Measurements from ENCODE around the gene SCARB1. TPM values are rescaled to one million over a fixed set of nuclear protein-coding genes. Genes with fewer than 3 reads are reported as not detected.
A peak's percentile ranks its signal among the peaks of the same experiment; 100 is the strongest.

The SCARB1 gene
- total RNA-seq, 1 donor from 2014 or later: 20.8 TPM

DNA sequence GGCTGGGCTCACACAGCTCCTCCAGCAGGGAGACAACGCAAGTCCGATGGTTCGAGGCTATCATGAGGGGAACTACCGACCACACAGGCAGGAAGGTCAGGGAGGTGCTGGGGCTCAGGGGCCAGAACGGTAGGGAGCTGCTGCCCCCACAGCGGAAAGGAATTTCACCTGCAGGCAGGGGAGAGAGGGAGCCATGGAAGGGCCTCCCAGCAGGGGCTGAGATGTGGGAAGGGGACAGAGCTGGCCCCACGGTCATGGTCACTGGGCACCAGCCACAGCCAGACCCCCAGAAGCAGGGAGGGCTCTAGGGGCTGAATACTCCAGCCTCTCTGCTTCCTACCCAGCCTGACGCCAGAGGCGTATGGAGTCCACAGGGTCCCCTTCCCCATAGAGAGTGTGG, 103.1 kb downstream of the SCARB1 start:
- DNase-seq (ENCODE audit: low spot score): no peak

DNA sequence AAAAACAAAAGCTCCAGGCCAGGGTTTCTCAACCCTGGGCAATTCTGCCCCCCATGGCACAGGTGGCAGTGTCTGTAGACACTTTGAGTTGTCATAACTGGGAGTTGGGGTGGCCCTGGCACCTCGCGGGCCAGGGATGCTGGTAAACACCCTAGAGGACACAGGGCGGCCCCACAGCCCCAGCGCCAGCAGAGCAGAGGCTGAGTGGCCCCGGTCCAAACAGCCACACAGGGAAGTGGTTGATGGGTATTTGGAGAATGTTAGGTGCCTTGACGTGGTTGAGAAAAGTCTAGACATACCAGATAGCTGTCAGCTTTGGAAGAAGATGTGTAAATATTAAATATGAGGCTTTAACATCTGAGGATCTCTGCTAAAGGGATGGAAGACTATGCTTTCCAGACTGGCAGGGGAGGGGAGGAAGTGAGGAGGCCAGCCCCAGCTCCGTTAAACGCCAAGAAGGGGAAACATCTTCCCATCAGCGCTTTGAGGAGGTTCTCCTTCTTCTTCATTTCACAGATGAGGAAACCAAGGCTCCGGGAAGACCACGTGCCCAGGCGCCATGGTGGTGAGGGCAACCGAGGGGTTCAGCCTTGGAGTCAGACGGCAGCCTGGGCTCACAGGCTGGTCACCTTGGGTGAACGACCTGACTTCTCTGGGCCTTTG, 103.7 kb downstream of the SCARB1 start:
- no peak for DNase-seq (ENCODE audit: low spot score)

DNA sequence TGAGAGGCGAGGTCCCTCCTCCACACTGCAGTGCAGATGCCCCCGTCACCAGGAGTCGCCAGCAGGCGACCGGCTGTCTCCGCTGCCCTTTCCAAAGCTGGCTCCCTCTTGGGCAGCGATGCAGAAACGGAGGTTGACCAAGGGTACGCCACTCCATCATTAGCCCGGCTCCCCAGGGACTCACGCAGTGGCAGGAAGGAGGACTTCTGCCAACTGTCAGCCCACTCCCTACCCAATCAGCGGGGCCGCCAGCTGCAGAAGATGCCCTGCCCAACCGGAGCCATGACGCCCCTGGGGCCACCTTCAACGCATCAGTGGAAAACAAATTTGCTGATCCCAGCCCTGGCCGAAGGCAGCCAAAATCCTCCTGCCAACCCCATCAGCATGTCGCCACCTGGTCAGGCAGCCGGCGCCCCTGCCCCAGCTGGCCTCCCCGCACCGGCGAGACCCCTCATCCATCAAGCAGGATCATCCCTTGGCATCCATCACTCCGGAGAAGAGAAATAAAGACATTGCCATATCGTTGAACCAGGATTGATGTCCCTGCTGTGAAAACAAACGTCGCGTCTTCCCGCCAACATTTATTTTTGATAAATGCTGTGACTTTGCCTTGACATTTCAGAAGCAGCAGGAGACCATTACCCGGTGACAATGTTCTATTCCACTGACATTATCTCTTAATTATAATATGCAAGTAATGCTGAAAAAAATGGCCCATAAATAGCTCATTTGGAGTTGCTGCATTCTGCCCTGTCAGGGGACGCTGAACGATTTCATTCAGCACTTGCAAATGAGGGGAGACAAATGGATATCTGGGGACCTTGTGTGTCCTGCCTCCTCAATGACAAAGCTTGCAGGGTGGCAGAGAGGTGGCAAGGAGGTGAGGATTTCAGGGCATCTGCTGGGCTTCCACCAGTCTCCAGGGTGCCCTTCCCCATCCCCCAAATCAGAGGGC, 105.1 kb downstream of the SCARB1 start:
- no peak for DNase-seq (ENCODE audit: low spot score)

DNA sequence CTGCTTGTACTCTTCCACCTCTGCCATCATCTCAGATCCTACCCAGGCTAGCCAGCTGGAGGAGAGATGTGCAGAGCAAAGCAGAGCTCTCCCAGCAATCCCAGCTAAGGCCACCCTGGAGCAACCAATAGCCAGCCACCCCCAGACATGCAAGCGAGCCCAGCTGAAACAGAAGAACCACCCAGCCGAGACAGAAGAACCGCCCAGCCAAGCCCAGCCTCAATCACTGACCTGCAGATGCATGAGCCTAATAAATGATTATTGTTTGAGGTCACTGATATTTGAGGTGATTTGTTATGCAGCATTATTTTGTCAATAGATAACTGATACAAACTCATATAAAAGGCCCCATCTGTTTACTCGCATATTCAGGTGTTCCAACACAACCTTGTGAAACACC, 106.3 kb downstream of the SCARB1 start:
- no peak for DNase-seq (ENCODE audit: low spot score)

DNA sequence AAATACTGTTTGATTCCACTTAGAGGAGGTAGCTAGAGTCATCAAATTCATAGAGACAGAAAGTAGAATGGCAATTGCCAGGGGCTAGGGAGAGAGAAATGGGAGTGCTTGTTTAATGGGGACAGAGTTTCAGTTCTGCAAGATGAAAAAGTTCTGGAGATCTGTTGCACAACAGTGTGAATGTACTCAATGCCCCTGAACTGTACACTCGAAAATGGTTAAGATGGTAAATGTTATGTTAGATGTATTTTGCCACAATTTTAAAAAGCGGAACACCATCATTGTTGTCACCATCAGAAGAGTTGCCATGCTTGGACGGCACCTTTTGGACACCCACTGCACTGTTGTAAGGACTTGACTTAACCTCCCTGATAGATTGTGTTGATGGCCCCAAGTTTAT, 106.9 kb downstream of the SCARB1 start:
- no peak for DNase-seq (ENCODE audit: low spot score)

DNA sequence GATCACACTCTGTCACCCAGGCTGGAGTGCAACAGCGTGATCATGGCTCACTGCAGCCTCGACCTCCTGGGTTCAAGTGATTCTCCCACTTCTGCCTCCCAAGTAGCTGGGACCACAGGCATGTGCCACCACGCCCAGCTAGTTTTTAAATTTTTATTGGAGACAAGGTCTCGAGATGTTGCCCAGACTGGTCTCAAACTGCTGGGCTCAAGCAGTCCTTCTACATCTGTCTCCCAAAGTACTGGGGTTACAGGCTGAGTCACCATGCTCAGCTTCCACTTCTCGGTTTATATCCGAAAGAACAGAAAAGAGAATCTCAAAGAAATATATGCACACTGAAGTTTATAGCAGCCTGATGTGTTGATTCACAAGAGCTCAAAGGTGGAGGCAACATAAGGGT, 107.5 kb downstream of the SCARB1 start:
- DNase-seq (ENCODE audit: low spot score): no peak

DNA sequence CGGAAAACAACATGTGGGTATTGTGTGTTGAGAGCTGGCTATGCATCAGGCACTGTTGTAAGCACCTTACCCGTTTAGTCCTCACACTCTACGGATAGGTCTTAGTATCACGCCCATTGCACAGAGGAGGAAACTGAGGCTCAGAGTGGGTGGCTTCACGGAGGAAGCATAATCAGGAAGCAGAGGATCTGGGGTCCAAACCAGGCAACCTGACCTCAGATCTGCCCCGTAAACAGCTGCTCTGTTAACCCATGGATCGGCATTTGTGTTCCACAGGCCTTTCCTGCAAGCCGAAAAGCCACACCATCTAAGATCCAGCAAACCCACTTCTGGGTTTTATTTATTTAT, 107.9 kb downstream of the SCARB1 start:
- DNase-seq (ENCODE audit: low spot score): no peak

DNA sequence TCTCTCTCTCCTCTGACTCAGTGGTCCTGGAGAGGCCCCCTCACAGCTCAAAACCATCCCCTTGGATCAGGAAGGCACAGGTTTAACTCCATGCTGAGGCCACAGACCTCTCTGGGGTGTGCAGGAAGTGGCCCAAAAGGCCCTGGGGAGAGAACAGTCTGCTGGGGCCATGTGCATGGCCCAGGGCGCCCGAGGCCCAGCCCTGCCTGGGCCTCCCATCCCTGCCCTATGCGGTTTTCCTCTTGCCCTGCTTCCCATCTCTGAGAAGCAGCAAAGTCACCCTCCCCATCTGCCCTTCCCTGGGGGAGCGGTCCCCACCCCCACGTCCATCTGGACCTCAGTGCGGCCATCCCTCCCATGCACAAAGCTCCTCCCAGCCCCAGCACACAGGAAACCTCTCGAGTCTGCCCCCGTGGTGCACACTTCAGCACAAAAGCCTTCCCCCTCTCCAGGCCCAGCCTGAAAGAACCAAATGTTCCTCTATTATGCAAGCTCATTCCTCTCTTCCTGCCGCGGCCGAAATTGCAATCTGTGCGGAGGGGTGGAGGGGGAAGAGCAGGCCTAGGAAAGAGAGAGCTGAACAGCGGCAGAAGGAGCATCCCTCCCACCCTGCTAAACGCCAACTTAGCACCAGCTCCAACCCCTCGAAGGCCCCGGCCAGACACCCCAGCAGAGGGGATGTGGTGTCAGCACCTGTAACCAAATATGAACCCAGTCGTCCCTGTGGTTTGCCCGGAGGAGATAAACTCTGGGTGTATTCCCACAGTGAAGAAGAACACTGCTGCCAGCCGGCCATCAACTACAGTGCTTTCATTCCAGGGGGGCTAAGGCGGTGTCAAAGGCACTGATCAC, 108.5 kb downstream of the SCARB1 start:
- peak; percentile 87 for DNase-seq (ENCODE audit: low spot score)

DNA sequence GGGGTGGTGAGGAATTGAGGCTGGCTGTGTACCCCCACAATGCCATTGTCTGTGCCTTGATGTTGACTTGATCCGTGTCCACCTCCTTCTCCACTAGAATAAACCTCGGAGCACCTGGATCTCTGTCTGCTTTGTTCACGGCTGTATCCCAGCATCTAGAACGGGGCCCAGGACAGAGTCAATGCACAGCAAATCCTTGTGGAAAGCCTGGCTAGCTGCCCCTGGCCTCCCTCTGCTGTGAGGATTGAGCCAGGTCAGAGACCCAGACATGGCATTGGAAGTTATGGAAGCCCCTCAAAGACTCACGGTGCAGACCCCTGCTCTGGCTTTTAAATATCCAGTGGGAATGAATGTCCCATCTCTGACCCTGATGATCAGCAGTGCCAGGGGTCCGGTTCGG, 109.2 kb downstream of the SCARB1 start:
- DNase-seq (ENCODE audit: low spot score): no peak

DNA sequence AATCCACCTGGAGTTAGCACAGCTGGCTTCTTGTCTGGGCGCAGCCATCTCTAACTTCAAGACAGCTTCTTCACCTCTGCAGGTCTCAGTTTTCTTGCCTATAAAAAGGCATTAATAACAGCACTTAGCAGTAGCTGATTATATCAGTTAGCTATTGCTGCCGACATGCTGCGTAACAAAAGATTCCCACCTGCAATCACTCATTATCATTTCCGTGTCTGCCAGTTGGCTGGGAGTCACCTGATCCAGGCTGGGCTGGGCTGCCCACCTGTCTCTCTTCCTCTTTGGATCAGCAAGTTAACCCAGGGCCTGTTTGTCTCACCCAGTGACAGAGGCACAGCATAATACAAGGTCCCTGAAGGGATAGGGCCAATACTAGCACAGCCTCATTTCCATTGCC, 109.7 kb downstream of the SCARB1 start:
- no peak for DNase-seq (ENCODE audit: low spot score)

DNA sequence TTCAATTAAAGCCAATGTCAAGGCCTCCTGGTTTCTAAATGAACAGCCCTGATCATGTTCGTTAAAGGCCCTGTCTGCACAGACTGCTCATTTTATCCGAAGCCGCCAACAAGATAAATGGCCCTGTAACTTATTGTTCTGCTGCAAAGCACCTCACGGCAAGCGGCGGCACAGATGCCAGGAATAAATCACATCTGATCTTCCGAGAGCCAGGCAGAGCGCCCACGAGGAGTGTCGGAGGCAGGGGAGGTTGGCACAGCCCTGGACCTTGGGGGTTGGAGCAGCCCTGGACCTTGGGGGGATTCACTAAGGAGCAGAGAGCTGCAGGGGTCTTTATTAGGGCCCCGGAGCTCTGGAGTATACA, 110.5 kb downstream of the SCARB1 start:
- no peak for DNase-seq (ENCODE audit: low spot score)

DNA sequence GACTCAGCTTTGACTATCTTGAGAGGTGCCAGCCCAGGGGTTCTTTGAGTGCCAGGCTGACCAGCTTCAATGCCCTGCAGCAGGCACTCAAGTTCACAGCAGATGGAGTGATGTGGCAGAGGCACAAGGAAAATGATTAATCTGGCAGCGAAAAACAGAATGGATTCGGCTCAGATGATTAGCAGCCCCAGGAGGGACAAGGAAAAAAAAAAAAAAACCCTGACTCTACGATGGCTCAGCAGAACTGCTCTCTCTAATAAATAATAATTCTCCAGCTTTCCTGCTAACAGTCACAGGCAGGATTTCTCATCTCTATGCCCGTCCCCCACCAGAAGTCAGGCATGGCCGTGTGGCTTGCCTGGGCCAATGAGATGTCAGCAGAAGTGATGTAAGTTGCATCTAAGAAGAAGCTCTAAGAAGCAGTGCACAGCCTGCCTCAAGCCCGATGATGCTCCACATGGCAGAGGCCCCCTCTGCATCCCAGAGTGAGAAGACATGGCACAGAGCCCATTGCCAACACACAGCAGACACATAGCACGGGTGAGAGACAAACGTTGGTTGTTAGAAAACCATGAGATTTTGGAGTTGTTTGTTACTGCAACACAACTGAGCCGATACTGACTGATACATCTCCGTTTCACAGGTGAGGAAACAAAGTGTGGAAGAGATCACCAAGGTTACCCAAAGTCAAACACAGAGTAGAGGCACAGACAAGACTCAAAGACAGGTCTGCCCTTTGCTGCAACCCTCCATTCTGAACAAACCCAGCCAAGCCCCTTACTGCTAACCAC, 111.0 kb downstream of the SCARB1 start:
- DNase-seq (ENCODE audit: low spot score): no peak

DNA sequence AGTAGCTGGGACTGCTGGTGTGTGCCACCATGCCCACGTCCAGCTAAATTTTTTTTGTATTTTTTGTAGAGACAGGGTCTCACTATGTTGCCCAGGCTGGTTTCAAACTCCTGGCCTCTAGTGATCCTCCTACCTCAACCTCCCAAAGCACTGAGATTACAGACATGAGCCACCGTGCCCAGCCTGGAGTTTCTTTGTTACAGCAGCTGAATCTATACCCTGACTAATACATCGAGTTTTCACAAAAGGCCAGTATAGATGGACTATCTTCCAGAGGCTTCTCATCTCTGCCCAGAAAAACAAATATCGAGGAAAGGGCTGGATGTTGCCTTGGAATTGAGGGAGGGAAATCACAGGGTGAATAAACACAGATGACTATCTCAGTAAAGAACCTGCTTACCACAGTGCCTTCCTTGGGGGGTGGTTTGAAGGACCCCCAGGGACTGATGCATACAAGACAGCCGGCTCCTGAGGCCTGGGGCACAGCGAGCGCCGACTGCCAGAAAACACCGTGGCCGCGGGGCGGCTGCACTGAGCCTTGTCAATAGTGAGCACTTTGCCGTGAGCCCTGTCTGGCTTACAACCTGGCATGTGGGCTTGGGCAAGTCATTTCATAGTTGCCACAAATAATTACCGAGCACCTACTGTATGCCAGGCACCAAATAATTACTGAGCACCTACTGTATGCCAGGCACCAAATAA, 111.9 kb downstream of the SCARB1 start:
- DNase-seq (ENCODE audit: low spot score): no peak

DNA sequence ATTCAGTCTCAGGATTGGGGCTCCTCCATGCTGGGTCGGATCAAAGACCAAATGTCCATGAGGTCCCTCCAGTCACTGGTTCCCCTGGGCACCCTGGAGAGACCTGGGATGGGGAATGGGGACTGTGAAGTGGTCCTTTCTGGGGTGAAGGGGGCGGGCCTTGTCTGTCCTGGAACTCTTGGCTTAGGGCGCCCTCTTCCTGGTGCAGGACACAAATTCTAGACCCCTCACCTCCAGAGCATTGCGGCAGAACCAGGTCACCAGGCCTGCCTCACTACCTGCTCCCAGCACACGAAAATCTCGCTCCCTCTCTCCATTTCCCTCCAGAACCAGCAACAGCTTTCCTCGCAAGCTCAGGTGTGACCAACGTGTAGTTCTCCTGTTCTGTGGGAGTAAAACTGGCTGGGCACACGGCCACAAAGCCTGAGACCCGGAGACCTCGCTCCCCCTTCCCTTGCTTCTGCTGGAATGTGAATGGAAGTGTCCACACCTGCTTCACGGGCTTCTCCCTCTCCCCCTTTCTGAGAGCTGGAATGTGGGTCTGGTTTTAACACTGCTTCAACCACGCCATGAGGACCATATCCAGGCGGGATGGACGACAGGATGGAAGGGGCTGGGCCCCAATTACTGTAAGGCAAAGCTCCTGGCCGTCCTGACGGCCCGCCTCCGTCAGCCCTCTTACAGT, 112.7 kb downstream of the SCARB1 start:
- no peak for DNase-seq (ENCODE audit: low spot score)

DNA sequence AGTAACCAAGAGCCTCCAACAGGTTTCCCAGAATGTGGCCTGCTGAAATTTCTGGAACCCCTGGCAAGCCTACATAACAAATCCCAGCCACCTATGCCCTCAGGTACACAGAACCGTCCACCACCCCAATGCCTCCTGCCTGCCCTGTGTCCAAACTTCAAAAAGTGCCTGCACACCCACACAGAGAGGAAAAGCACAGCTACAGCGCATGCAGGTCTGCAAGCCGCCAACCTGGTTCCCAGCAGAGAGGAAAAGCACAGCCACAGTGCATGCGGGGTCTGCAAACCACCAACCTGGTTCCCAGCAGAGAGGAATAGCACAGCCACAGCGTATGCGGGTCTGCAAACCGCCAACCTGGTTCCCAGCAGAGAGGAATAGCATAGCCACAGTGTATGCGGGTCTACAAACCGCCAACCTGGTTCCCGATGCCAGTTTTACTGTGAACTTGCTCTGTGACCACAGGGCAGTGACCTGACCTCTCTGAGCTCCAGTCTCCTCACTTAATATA, 113.5 kb downstream of the SCARB1 start:
- DNase-seq (ENCODE audit: low spot score): no peak

DNA sequence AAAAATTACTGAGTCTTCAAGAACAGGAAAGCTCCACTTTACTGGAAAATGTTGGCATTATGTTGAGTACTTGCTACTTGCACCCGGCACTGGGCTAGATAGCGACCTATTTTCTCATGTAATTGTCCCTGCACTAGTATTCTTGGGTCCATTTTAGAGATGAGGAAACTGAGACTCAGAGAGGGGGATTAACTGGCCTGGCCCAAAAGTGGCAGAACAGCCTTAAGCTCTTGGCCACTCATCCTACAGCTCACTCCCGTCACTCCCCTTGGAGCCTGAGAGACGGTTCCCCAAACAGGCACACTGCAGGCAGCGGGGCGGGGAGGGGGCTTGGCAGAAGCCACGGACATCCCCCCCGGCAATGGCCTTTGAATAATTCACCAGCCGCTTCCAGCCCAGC, 113.9 kb downstream of the SCARB1 start:
- DNase-seq (ENCODE audit: low spot score): no peak

DNA sequence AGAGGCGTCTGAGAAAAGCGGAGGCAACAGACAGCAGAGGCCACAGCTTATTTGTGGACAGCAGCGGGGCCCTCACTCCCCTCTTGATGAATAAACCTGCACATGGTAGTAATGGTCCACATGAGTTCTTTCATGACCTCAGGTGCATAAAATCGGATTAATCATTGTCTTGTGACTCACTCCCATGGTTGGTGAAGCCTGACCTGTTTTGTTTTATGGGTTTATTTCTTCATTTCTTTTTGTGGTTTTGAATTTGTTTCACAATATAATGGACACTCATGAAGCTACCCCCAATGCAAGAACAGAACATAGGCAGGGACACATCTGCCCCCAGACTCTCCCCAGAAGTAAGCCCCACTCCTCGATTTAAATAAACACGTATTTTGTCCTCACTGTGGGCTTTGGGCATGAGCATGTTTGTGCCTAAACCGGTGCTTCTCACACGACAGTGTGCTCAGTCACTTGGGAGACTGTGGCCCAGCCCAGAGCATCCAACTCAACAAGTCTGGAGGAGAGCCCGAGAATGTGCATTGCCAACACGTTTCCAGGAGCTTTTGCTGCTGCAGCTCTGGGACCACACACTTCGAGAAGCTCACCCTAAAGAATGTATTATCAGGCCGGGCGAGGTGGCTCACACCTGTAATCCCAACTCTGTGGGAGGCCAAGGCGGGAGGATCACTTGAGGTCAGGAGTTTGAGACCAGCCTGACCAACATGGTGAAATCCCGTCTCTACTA, 116.1 kb downstream of the SCARB1 start:
- DNase-seq (ENCODE audit: low spot score): no peak

DNA sequence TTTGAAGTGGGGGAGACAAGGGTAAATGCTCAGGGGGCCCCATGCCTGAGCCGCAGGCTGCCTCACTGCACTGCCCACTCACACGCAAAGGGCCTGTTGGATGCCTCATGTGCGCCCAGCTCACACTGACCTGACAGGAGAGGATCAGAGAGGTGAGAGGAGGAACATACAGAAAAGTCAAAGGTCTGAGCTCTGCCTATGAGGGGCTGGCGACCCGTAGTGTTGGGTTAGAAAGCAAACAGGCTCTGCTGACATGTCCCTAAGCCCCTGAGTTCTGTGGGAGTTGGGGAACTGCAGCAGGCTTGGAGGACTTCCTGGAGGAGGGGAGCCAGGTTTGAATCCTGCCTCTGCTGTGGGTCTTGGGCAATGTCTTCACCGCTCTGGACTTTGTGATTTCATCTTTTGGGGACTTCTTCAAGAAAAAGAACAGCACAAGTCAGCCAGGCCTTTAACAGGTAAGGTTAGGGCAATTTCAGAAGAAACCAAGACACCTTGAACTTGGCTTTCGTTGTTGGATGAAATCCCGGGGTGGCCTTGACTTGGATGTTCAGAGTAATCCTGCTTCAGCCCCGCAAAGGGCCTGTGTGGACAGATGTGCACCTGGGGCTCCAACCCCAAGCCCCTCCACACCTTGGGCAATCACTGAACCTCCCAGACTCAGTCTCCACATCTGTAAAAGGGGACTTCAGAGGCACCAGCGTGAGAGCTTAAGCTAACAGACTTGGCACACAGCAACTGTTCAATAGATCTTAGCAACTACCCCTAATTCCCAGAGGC, 116.8 kb downstream of the SCARB1 start:
- no peak for DNase-seq (ENCODE audit: low spot score)
